NCI-H1048 (cell line): ENCODE results near the gene TMC7.
"Not testable (repeated sequence)": the region's sequence is repeated elsewhere in the genome, so short reads cannot be mapped to it uniquely, and the experiment has no call there.

ENCODE experiments used
- DNase-seq: peaks from one replicate; lab custom pipeline; 2025; lab: John Stamatoyannopoulos, UW

The TMC7 gene

GRCh38 chr16:18979936-18980335, 3.8 kb upstream of the TMC7 start:
- DNase-seq = no peak

GRCh38 chr16:18984435-18985005, 786 bp downstream of the TMC7 start:
- no peak for DNase-seq

- DNase-seq = not testable (repeated sequence)
Observed at GRCh38 chr16:18985256-18985655, 1.5 kb downstream of the TMC7 start.

- not testable (repeated sequence) for DNase-seq
Observed at GRCh38 chr16:18991731-18992130, 8.0 kb downstream of the TMC7 start.

- not testable (repeated sequence) for DNase-seq
Observed at GRCh38 chr16:18993531-18993930, 9.8 kb downstream of the TMC7 start.

- DNase-seq = not testable (repeated sequence)
Observed at GRCh38 chr16:18994181-18994580, 10.4 kb downstream of the TMC7 start.

- DNase-seq = not testable (repeated sequence)
Observed at GRCh38 chr16:18995406-18995805, 11.7 kb downstream of the TMC7 start.

- DNase-seq = not testable (repeated sequence)
Observed at GRCh38 chr16:18996536-18996935, 12.8 kb downstream of the TMC7 start.

- DNase-seq = not testable (repeated sequence)
Observed at GRCh38 chr16:18997001-18997400, 13.3 kb downstream of the TMC7 start.

- no peak for DNase-seq
Observed at GRCh38 chr16:18999045-18999393, 15.3 kb downstream of the TMC7 start.

GRCh38 chr16:19001788-19002187, 18.1 kb downstream of the TMC7 start:
- DNase-seq = no peak

GRCh38 chr16:19003935-19004334, 20.2 kb downstream of the TMC7 start:
- no peak for DNase-seq

GRCh38 chr16:19005561-19006445, 22.1 kb downstream of the TMC7 start:
- no peak for DNase-seq

- DNase-seq = no peak
Observed at GRCh38 chr16:19006446-19007315, 22.9 kb downstream of the TMC7 start.

- DNase-seq = no peak
Observed at GRCh38 chr16:19008245-19009169, 24.8 kb downstream of the TMC7 start.

GRCh38 chr16:19011169-19011731, 27.5 kb downstream of the TMC7 start:
- no peak for DNase-seq

GRCh38 chr16:19014461-19014860, 30.7 kb downstream of the TMC7 start:
- DNase-seq = no peak

- no peak for DNase-seq
Observed at GRCh38 chr16:19017179-19017578, 33.4 kb downstream of the TMC7 start.

- no peak for DNase-seq
Observed at GRCh38 chr16:19020689-19021088, 37.0 kb downstream of the TMC7 start.

- no peak for DNase-seq
Observed at GRCh38 chr16:19021747-19022146, 38.0 kb downstream of the TMC7 start.

GRCh38 chr16:19027416-19027815, 43.7 kb downstream of the TMC7 start:
- no peak for DNase-seq
